ENCODE measurements around the gene IMMP2L.

Gene IMMP2L

DNA sequence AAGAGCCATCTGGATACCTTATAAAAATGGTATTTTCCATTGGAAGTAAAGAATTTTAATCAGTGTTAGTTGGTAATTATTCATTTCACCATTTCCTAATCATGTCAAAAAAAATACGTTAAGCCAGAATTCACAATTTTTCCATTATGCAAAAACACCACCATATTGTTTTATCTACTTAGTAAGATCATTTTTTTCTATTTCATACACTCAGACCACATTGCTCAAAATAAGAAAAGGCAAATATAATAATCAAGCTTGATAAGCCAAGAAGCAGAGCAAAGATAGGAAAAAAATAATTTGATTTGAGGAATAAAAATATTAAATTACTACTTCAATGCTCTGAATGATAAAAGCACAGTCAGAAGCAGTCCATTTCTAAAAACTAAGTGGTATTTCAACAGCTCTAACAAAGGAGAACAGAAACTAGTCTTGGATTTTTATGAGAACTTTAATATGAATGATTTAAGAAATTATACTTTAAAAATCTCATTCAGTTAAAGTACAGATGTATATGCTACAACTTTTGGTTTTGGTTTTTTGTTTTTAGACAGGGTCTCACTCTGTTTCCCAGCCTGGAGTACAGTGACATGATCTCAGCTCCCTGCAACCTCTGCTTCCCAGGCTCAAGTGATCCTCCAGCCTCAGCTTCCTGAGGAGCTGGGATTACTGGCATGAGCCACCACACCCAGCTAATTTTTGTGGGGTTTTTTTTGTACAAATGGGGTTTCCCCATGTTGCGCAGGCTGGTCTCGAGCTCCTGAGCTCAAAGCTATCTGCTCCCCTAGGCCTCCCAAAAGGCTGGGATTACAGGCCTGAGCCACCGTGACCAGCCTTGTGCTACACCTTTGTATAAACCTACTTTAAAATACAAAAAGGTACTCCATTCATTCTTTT, 424.7 kb downstream of the IMMP2L start:
- no peak for DNase-seq

- no peak for DNase-seq
Measured at GRCh38 chr7:111132833-111133232, 429.5 kb downstream of the IMMP2L start.

DNA sequence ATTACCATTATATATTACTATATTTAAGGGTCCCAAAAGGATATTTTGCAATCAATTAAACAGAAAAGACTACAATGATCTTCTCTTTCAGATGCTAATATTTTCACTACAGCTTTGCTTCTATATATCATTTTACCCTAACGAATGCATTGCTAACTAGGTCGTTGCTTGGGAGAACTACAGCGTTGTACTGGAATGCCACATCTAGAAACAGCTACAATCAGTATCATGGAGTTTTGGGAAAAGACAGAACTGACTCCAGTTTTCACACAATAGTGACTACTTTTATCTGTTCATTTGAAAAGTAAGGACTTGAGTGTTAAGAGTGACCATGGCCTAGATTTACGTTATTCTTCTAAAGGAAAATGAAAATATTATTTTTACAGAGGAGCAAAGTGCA, 432.9 kb downstream of the IMMP2L start:
- DNase-seq, result no peak

DNA sequence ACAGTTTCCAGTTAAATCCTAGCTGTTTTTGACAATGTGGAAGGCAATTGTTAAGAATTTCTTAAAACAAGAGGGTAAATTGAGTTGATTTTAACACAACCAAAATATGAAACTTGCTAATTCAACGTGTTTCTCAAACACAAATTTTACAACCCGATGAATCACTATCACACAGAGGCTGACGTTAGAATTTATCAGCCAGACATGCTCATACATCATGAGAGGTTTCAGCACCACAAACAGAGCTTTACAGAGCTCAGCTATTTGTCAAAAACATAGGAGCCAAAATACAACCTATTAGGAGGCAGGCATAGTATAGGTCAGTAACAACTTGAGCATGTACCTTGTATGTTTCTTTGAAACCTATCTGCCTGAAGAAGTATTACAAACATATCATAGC, 435.3 kb downstream of the IMMP2L start:
- no peak for DNase-seq

GRCh38 chr7:111115966-111116365, 446.3 kb downstream of the IMMP2L start:
- no peak for DNase-seq

- DNase-seq, result no peak
Measured at GRCh38 chr7:111113263-111114017, 448.9 kb downstream of the IMMP2L start.

DNA sequence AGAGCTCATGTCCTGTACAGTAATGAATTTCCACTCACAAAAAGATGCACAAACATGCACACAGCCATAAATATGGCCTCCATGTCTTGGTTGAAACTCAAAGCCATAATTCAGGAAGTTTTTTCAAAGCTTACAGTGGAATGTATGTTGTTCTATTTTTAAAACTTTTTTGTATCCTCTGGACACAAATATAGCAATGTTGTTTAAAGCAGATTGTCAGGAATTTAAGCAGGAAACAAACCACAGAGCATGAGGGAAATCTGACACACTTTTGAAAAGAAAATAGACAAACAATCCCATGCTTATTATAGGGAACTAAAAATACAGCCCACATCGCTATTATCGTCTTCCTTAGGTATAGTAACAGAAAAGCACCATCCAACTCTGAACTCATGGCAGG, 449.9 kb downstream of the IMMP2L start:
- no peak for DNase-seq

- no peak for DNase-seq
Measured at GRCh38 chr7:111108496-111108895, 453.8 kb downstream of the IMMP2L start.

GRCh38 chr7:111108000-111108399, 454.3 kb downstream of the IMMP2L start:
- DNase-seq, result no peak

DNA sequence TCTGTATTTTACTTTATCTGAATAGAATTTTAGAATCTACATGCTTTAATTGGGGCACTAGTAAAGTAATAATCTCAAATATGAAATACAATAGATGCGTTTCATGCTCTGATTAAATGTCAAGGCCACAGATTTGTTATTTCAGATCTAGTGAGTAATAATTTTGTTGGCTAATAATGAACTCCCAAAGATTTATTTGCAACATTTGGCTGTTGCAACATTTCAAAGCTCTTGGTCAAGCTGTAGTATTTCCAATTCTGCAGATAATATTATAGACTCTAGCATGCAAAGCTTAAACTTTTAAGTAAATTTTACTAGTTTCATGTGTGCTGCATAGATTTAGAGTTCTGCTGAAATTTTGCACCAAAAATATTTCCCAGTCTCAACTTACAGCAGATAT, 454.7 kb downstream of the IMMP2L start:
- no peak for DNase-seq

DNA sequence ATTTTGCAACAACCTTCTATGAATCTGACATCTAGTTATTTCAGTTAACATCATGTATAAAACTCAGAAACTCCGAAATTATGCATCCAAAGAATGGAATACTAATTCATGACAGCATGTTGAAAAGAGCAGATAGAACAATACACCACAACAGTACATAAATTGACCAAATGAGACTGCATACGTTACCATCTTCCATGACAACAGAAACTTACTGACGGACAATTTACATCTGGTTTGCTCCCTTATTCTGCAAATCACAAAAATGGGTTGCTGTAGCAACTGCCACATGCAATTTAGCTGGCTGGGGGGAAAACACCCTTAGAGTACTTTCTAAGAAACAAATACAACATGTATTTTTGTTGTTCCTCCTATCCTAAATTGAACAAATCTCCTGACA, 457.0 kb downstream of the IMMP2L start:
- DNase-seq, result no peak

DNA sequence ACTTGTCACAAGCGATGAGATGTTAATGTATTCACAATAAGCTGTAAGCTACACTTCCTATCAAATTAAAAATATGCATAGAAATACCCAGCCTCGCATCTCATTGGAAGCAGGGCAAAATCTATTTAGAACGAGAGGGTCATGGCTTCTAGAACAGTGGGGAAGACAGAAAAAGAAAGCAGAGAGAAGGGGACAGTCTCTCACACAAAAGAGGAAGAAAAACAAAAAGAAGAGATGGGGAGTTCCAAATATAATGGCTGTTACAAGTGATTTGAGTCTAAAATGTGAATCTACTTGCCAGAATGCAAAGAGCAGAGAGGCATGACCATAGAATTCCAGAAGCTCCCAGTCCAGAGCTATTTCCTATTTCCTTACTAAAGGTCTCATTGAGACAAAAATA, 457.6 kb downstream of the IMMP2L start:
- no peak for DNase-seq

- no peak for DNase-seq
Measured at GRCh38 chr7:111103678-111104274, 458.5 kb downstream of the IMMP2L start.

DNA sequence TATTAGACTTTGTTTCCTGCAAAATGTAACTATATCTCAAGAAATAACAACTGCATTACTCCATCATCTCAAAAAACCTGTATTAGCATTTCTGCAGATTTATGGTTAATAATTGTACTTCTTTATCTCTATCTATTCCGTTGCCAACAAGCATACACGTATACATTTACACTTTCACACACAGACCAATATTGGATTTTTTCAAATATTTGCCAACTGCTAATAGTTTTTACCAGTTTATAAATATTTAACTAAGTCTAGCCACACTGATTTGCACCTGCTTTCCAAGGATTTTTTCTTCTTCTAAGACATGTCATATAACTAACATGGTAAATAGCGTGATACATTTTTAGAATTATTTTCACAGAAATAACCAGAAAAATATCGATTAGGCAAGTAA, 459.2 kb downstream of the IMMP2L start:
- no peak for DNase-seq

- DNase-seq, result no peak
Measured at GRCh38 chr7:111101856-111102646, 460.2 kb downstream of the IMMP2L start.

DNA sequence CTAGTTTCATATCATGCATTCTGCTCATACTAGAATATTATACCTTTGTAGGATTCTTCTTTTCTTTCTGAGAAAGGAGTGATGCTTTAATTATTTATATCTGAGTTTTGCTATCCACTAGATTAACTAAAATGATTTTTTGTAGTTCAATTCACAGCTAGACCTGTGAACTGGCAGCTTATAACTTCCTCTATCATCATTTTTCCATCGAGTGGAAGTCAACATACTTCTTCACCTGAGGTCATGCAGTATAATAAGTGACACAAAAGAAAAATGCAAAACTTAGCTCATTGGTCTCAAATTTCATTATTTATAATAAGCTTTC, 463.4 kb downstream of the IMMP2L start:
- DNase-seq, result no peak

DNA sequence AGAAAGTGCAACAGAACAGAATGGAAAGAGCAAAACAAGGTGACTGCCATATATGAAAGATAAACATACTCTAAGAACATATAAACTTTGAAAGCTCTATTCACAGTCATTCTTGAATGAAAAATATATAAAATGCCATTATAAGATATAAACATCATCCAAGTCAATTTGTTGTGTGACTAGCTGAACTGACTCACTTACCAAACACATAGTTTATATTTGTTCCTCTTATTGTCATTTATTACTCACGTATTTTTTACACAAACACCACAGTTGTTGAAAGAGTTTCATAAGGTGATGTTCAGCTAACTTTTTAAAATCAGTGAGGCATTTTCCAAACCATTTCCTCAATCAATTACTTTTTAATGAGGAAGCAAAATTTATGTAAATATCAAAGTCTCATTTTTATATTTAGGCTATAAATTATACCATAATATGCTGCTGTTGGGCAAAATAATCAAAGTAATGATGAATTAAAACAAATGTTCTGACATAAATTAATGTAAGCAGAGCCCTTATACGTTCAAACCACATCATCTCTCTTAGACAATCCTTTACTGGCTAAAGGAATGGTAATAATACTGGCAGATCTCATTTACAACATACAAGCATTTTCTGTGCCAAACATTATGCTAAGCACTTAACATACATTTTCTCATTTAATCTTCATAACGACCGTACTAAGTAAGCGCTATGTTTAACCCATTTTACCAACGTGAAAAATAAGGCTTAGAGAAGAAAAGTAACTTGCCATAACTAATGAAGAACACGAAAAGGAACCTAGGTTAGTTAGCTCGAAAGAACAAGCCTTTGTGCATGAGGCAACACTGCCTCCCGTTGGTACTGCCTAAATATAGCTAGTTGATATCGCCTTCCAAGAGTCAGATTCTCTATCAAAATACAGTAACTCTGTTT, 464.0 kb downstream of the IMMP2L start:
- DNase-seq, result peak; percentile 65

GRCh38 chr7:111096997-111097396, 465.3 kb downstream of the IMMP2L start:
- DNase-seq, result no peak

DNA sequence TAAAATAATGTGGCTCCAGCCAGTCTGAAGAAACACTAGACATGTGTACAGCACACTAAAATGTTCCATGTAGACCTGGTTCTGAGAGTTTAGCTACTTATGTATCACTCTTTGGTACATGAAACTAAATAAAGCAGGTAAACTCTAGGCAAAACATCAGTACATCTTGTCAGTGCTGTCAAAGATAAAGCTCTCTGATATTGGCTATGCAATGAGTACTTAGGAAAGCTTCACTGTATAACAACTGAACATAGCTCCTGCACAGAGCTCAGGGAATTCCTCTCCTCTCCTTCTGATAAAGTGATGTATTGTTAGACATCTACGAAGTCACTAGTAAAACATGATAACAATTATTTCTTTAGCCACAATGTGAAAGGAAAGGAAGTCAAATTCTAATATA, 467.9 kb downstream of the IMMP2L start:
- DNase-seq, result no peak

DNA sequence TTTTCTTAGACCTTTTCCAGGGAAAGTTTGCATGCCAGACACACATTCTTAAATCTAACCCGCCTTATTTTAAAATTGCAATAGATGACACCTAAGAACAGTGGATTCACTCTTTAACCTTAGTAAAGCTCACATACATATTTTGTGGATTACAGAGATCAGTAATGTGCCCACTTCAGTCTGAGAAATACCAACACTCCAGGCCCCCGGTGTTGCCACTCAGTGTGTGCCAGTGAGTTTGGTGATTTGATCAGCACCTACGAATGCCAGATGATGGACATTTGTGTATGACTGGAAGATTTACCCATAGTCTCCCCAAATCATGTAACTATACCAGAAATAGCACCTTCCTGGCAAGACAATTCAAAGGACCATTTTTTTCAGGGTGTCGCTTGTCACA, 468.8 kb downstream of the IMMP2L start:
- DNase-seq, result no peak

DNA sequence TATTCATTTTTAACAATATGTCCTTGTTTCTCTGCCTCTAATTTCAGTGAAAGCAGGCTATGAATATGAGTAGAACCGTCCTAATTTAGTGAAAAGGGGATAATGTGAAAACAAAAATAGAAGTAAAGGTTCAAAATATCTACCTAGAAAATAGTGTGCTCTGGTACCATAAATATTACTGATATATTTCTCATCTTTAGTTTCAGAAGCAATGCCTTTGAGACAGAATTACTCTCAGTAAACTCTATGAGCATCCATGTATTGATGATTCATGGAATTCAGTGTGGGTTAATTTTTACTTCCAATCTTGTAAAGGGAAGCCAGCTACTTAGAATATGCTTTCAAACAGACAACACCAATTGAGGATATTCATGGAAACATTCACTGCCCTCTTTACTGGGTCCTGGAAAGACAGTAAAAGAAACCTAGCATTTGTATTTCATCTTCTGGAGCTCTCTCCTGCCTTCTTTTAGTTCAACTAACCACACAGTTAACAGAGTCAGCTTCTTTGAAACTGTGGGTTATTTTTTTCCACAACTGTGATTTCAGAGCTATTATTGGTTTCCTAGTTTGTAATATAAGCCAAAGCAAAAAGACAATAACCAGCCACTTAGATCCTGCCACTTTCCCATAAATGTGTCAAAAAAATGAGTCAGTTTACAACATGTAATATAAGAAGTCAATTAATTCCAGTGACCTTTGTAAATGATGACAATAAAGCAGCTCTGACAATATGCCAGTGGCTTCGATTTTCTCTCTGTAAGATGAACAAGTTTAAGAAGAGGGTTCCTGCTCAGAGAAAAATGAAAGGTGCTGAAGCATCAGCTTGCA, 469.7 kb downstream of the IMMP2L start:
- no peak for DNase-seq

Data from activated CD8-positive, alpha-beta memory T cell treated with anti-CD3 and anti-CD28 coated beads, Interleukin-2, amount 50 U/mL, for 4 hours (primary cell).